ENCODE measurements around the gene PIEZO1. TPM values are rescaled to one million over a fixed set of nuclear protein-coding genes. Genes with fewer than 3 reads are reported as not detected.

Gene PIEZO1
- total RNA-seq, 1 experiment from 2014 or later, result 71.1 TPM

DNA sequence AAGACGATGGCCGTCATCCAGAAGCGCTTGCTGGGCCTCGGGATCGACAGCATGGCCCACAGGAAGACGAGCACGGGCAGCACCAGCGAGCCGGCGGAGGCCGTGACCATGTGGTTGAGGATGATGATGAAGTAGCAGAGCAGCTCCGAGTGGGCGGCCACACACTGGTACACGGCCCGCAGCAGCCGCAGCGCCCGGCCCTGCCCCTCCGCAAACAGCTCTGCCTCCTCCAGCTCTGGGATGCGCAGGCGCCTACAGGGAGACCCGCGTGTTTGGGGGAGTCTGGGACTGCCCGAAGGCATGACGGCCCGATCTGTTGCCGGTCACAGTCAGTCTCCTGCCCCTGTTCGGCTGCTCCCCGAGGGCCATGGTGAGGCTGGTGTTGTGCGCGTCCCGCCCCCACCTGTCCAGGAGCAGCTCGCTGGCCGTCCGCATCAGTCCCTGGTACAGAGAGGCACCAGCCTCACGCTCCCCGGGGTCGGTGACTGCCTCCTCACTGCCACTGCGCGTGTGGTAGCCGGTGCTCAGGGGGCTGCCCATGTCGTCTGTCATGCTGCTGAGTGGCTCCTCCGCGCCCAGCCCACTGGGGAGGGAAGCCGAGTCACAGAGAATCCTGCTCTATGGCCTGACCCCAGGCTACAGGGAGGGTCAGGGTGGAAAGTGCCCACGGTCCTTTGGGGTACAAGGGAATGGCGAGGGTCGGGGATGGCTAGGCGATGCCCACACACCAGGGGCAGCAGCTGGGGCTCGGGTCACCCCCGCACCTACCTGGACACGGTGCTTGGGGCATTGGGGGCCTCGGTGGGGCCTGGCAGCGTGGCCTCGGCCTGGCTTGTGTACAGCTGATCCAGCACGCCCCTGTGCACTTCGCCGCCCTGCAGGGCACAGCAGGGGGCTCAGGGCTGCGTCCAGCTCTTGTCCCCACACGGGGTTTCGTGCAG is 62.9 kb downstream of the PIEZO1 start:
- Mint-ChIP-seq H3K4me3 (no peak overlapping the region), H3K27ac (no peak overlapping the region; a peak in 1 of 7 replicates), H3K4me1 (no peaks in the 10 kb centered on the region), H3K9me3 (no peaks in the 10 kb centered on the region), H3K36me3 (ENCODE audit: insufficient read depth in 1 of 3, low read depth in 3 of 3) (peaks cover 11 to 39% (median 37%) of the 10 kb centered on the region in 3 experiments; a peak in 6 of 7 replicates), H3K27me3 (ENCODE audit: low read depth) (no peaks in the 10 kb centered on the region)
- H3K79me1 ChIP-seq (ENCODE audit: insufficient read depth, low read depth, low read length, poor library complexity, severe bottlenecking), result no peaks in the 10 kb centered on the region
- WGBS (ENCODE audit: extremely low coverage, insufficient read length, low lambda C conversion rate), result no CpG with 5 or more reads among the region's 61 CpGs
- H2BK20ac ChIP-seq (ENCODE audit: low read depth, low read length, poor library complexity, severe bottlenecking), result no peak overlapping the region
- no peak overlapping the region for H2BK12ac ChIP-seq (ENCODE audit: insufficient read length, low read depth, low read length)
- H2AFZ ChIP-seq (ENCODE audit: low read length), result no peak overlapping the region
- TF ChIP-seq, protein P1, sequence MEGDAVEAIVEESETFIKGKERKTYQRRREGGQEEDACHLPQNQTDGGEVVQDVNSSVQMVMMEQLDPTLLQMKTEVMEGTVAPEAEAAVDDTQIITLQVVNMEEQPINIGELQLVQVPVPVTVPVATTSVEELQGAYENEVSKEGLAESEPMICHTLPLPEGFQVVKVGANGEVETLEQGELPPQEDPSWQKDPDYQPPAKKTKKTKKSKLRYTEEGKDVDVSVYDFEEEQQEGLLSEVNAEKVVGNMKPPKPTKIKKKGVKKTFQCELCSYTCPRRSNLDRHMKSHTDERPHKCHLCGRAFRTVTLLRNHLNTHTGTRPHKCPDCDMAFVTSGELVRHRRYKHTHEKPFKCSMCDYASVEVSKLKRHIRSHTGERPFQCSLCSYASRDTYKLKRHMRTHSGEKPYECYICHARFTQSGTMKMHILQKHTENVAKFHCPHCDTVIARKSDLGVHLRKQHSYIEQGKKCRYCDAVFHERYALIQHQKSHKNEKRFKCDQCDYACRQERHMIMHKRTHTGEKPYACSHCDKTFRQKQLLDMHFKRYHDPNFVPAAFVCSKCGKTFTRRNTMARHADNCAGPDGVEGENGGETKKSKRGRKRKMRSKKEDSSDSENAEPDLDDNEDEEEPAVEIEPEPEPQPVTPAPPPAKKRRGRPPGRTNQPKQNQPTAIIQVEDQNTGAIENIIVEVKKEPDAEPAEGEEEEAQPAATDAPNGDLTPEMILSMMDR (conservative IDR thresholded peaks at IDR 0.05), result no peak
- H3K14ac ChIP-seq (ENCODE audit: insufficient read depth, low read length), result no peak overlapping the region
- no peak for DNase-seq
- H3K9ac ChIP-seq (ENCODE audit: extremely low read depth, insufficient read length, low read length), result no peak overlapping the region
- H3K23me2 ChIP-seq (ENCODE audit: insufficient read length, low read depth, low read length, poor library complexity, severe bottlenecking), result no peaks in the 10 kb centered on the region
- no peak overlapping the region for H3K56ac ChIP-seq (ENCODE audit: insufficient read length, low read depth, low read length)
- H3K79me2 ChIP-seq (ENCODE audit: insufficient read depth, low read length), result no peaks in the 10 kb centered on the region
- H2BK5ac ChIP-seq (ENCODE audit: insufficient read length, low read length), result no peak overlapping the region
- H2BK120ac ChIP-seq (ENCODE audit: low read depth, low read length, poor library complexity, severe bottlenecking), result no peak overlapping the region
- H3K9me3 ChIP-seq (ENCODE audit: control insufficient read depth, low read depth, low read length), result no peaks in the 10 kb centered on the region
- no peak overlapping the region for H3K23ac ChIP-seq (ENCODE audit: insufficient read length, low read depth, low read length)
- H4K5ac ChIP-seq (ENCODE audit: insufficient read length, low read depth, low read length), result no peak overlapping the region
- no peak overlapping the region for H3K18ac ChIP-seq (ENCODE audit: insufficient read length, low read depth, low read length)
- no peak overlapping the region for H3K4ac ChIP-seq (ENCODE audit: low read depth, low read length)
- H3K4me1 ChIP-seq (ENCODE audit: insufficient read depth, low read length), result no peaks in the 10 kb centered on the region
- H3K27me3 ChIP-seq (ENCODE audit: insufficient read depth, low read length), result no peaks in the 10 kb centered on the region
- no peak overlapping the region for H3K27ac ChIP-seq (ENCODE audit: insufficient read length, low read depth, low read length)
- no peak overlapping the region for H3T11ph ChIP-seq (ENCODE audit: low read length)
- no peak overlapping the region for H4K8ac ChIP-seq (replicated peaks; ENCODE audit: insufficient read length, low read depth, low read length)
- no peak overlapping the region for H3K4me2 ChIP-seq (ENCODE audit: insufficient read depth, insufficient read length, low read length)
- no peak overlapping the region for H4K91ac ChIP-seq (ENCODE audit: insufficient read length, low read depth, low read length)
- no peak overlapping the region for H2BK15ac ChIP-seq (ENCODE audit: low read depth, low read length)
- no peaks in the 10 kb centered on the region for H4K20me1 ChIP-seq (ENCODE audit: control insufficient read depth, insufficient read depth, insufficient read length)
- no peak overlapping the region for H2AK5ac ChIP-seq (ENCODE audit: insufficient read length, low read length)
